Activated T-cell treated with anti-CD3 and anti-CD28 coated beads, Interleukin-2, amount 50 U/mL, for 1 hour (primary cell): ENCODE measurements around the gene OR2T6.
"Not testable (repeated sequence)": the region's sequence is repeated elsewhere in the genome, so short reads cannot be mapped to it uniquely, and the experiment has no call there.

ENCODE experiments used
- DNase-seq: peaks from one replicate; pipeline ENCODE4 v3.0.0-alpha.2; 2020

OR2T6 gene

GRCh38 chr1:248433811-248434415 lies 58.4 kb downstream of the OR2T6 start:
- DNase-seq, result not testable (repeated sequence)

- not testable (repeated sequence) for DNase-seq
These were observed 59.4 kb downstream of the OR2T6 start for GRCh38 chr1:248434913-248435312.

- not testable (repeated sequence) for DNase-seq
These were observed 60.8 kb downstream of the OR2T6 start for GRCh38 chr1:248436303-248436702.

- DNase-seq, result not testable (repeated sequence)
These were observed 63.1 kb downstream of the OR2T6 start for GRCh38 chr1:248438668-248439067.

GRCh38 chr1:248439283-248439682 lies 63.7 kb downstream of the OR2T6 start:
- not testable (repeated sequence) for DNase-seq
